Eye (tissue), 1 donor: ENCODE data around the gene SFT2D3.

Source experiments
- DNase-seq: peaks from one replicate; pipeline ENCODE4 v3.0.0-alpha.2; 2015

The SFT2D3 gene

DNA sequence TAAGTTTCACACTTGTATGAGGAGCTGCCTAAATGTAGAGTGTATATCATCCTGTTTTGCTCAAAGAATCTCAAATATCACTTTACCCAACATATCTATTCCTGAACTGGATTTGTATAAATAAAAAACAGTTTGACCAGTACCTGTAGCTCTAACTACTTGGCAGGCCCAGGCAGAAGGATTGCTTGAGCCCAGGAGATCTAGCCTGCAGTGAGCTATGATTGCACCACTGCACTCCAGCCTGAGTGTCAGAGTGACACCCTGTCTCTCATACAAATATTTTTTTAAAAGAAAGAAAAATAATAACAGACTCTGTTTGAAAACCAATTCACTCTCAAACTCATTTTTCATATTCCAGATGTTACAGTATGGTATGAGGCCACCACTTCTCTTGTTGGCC, 18.2 kb upstream of the SFT2D3 start:
- no peak for DNase-seq

DNA sequence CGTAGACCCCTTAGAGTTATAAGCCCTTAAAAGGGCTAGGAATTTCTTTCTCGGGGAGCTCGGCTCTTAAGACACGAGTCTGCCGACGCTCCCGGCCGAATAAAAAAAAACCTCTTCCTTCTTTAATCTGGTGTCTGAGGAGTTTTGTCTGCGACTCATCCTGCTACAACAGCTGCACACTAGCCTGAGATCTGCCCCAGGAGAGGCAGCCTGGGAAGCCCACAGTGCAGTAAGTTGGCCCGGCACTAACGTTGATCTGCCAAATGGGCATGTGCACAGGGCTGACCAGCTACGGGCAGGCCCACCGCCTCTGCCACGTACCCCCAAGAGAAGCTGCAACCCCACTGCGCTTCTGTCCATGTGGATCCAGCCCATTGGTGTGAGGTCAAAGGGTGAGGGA, 17.5 kb upstream of the SFT2D3 start:
- no peak for DNase-seq

DNA sequence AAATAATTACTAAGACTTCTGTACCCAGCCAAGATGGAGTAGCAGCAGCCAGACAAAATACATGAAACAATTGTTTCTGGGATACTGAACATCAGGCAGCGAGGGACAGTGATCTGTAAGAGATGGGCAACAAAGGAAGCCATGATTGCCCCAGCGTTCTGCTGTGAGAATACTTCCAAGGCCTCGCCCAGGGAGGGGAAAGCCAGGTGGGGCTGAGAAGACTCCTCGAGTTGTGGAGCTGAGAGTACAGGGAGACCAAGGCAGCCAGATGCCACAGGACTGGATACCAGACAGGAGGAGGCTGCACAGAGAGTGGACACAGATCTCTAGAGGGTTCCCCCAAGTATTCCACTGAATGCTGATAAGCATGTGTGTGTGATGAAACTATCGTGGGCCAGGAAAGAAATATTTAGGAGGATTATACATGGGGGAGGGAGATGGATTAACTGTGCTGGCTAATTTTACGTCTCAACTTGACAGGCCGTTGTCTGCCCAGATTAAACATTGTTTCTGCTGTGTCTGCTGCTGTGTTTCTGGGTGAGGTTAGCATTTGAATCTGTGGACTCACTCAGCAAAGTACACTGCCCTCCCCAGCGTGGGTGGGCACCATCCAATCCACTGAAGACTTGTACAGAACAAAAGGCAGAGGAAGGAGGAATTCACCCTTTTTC, 15.8 kb upstream of the SFT2D3 start:
- no peak for DNase-seq

DNA sequence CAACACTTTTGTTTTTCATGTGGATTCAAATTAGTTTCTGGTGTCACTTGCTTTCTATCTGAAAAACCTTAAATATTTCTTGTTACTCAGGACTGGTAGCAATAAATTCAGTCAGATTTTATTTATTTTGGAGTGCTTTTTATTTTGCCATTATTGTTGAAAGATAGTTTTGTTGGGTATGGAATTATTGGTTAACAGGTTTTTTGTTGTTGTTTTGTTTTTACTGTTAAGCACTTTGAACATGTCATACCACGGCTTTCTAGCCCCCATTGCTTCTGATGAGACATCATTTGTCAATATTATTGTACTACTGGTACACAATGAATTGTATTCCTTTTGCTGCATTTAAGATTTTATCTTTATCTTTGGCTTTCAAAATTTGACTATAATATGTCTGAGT, 12.9 kb upstream of the SFT2D3 start:
- DNase-seq: no peak

DNA sequence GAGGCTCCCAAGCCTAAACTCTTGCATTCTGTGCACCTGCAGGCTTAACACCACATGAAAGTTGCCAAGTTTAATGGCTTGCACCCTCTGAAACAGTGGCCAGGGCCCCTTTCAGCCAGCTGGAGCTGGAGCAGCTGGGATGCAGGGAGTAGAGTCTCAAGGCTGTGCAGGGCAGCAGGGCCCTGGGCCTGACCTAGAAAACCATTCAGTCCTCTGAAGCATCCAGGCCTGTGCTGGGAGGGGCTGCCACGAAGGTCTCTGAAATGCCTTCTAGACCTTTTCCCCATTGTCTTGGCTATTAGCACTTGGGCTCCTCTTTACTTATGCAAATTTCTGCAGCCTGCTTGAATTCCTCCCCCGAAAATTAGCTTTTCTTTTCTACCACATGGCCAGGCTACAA, 10.6 kb upstream of the SFT2D3 start:
- no peak for DNase-seq

DNA sequence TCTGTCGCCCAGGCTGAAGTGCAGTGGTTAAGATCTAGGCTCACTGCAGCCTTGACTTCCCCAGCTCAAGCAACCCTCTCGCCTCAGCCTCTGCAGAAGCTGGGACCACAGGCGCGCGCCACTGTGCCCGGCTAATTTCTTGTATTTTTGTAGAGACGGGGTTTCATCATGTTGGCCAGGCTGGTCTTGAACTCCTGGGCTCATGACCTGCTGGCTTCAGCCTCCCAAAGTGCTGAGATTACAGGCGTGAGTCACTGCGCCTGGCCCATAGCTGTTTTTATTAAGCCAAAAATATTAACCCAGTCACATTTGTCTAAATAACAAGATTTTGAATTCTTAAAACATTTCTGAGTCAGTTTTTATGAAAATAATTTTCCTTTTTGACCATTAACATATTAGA, 6.3 kb upstream of the SFT2D3 start:
- DNase-seq: no peak

DNA sequence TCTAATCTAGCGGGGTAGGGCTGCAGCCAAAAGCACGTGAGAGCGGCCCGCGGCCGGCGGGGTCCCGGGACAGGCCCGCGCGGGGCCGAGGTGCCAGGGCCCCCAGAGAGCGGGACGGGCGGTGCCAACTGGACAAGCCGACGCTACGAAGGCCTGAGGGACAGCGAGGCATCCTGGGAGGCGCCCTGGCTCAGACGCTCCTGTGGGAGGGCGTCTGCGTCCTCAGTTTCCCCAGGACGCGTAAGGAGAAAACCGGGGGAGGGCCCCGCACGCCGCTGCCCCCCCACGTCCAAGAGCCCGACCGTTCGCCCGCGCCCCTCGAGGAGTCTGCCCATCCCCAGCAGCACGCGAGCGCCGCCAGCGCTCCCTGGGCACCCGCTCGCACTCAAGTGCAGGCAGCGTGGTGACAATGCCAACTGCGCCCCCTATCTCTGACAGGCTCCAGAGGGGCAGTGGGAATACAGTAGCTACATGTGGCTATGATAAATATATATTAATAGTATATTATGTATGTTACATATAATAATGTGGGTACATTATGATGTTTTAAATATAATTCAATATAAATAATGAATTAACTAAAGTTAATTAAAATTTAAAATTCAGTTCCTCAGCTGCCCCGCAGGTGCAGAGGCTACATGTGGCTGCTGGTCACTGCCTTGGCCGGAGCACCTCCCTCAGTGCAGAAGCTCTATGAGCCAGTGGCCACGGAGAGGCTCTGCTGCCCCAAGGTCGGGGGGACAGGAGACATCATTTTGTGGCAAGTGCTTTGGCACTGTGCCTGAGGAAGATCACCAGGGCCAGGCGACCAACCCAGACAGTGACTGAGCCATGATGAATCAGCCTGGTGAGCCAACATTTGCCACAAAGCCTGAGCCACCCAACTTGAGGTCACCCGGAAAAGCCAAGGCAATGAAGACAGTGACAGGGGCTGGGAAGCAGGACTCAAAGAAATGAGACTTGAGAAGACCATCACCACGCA, 5.5 kb upstream of the SFT2D3 start:
- peak; percentile 71 for DNase-seq

DNA sequence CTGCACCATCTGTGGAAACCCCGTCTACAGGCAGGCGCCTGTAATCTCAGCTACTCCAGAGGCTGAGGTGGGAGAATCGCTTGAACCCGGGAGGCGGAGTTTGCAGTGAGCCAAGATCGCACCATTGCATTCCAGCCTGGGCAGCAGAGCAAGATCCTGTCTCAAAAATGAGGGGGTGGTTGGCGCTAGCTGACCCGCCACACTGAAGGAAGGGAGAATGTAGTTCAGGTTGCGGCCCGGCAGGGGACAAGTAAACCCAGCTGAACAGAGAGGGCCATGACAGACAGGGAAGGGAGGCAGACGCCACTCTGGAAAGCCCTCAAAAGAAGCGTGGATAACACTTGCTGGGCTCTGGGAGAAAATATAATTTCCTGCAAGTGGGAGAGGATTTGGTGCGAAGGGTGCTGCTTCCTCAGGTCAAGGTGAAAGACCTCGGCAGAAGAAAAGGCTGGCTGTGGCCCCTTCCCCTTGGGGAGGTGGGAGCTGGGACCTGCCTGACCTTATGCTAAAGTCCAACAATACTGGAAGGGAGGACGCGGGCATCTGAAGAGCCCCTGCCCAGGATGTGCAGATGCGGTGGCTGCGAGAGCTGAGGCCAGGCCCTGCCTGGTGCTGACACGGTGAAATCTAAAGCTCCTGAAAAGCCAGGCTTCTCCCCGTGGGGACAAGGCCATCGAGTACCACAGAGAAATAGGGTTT, 3.7 kb upstream of the SFT2D3 start:
- no peak for DNase-seq

DNA sequence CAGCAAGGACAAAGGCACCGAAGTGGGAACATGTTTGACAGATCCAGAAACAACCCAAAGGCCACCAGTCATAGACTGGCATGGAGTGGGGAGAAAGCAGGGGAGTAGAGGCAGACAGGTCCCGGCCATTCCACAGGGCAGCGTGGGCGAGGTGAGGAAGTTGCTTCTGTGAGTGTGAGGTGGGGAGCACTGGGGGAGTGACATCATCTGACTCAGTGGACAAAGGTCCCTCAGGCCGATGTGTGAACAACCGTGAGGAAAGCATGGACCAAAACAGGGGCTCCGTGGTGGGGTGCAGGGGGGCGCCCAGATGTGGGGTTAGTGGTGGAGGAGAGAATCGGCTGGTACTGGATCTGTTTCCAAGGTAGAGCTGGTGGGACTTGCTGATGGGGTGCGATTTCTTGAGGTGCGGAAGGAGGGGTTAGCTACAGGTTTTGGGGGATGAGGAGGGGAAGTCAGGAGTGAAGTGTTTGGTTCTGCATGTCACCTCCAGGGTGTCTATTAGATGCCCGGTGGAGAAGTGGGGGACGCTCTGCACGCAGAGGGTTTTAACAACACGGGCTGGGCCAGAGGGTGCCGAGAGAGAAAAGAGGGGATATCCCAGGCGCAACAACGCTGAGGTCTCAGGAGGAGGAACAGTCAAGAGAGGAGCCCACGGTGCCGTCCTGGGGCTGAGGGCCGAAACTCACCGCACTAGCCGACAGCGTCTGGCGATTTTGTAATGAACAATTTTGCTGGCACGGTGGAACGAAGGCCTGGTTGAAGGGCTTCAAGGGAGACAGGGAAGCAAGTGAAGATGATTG, 2.5 kb upstream of the SFT2D3 start:
- DNase-seq: no peak

DNA sequence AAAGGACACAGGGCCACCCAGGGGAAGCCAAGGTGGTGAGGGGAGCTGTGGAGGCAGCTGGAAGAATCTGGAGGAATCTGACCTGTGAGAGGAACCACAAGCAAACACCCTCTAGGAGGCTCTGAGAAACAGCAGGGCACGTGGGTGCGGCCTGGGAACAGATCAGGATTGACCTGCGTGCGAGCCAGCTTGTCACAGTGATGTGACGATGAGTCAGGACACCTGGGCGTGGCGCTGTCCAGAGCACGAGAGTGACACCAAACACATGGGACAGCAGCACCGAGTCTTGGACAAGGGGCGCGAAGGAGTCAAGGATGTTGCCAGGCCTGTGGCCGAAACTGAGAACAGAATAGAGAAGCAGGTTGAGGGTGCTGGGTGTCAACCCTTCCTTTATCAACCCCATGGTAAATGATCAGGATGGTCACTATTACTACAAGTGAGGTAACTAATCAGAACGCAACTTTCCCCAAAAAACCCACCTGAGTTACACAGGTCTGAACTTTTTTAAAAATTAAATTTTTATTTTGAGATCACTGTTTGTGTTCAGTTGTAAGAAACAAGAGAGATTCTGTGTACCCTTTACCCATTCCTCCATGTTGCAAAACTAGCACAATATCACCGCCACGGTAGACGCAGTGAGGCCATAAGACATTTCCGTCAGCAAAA, 637 bp upstream of the SFT2D3 start:
- peak; percentile 42 for DNase-seq

DNA sequence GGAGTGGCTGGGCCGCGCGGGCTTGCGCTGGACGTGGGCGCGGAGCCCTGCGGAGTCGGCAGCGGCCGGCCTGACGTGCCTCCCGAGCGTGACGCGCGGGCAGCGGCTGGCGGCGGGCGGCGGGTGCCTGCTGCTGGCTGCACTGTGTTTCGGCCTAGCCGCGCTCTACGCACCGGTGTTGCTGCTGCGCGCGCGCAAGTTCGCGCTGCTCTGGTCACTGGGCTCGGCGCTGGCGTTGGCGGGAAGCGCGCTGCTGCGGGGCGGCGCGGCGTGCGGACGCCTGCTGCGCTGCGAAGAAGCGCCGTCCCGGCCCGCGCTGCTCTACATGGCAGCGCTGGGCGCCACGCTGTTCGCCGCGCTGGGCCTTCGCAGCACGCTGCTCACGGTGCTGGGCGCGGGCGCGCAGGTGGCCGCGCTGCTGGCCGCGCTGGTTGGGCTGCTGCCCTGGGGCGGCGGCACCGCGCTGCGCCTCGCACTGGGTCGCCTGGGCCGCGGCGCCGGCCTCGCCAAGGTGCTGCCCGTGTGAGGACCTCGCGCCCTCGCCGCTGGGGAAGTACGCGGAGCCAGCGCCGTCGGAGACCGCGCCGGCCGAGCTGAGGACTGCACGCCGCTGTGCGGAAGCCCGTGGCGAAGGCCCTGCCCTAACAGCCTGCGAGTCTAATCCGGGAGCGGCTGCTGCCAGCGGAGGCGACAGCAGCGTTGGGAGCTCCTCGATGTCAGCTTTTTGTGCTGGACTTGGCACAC, 526 bp downstream of the SFT2D3 start:
- DNase-seq: peak; percentile 90

DNA sequence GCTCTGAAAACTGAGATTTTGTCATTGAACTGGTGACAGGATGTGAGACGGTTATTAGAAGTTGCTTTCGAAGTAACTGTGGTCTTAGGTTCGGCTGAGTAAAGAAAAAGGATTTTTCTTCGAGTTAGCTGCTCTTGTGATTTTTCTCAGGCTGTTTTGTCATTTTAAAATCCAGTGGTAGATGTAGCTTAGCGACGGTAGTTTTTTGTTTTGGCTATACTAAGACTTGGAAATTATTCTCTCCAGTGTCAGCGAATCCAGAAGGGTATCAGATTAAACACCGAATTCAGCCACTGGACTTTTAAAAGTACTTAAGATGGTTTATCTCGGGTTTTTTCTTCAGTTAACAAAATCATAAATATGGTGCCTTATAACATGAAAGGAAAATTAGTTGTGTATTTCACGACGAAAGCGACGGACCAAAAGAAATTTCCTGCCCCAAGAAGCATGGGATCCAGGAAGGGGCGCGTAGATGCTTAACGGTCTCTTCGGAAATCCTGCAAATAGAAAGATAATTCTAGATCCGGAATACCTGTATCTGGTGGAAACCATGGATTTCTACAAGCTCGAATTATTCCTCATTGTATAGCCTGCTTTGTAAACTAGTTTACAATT, 1.2 kb downstream of the SFT2D3 start:
- no peak for DNase-seq

DNA sequence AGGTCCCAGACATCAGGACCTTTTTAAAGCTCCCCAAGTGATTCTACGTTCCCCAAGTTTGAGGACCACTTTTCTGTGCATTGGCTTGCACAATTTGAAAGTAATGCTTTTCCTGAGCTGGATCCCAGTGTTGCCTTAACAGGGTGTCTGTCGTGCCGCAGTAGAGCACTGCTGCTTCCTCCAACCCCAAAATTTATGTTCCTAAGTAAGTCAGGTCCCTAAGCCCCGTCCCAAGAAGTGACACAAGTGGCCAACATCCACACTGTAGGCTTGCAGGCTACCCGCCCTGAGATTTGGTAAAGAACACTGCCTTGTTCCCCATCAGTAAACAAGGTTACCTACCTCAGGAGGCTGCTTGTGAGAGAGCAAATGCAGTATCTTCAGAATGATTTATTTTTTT, 2.0 kb downstream of the SFT2D3 start:
- no peak for DNase-seq

DNA sequence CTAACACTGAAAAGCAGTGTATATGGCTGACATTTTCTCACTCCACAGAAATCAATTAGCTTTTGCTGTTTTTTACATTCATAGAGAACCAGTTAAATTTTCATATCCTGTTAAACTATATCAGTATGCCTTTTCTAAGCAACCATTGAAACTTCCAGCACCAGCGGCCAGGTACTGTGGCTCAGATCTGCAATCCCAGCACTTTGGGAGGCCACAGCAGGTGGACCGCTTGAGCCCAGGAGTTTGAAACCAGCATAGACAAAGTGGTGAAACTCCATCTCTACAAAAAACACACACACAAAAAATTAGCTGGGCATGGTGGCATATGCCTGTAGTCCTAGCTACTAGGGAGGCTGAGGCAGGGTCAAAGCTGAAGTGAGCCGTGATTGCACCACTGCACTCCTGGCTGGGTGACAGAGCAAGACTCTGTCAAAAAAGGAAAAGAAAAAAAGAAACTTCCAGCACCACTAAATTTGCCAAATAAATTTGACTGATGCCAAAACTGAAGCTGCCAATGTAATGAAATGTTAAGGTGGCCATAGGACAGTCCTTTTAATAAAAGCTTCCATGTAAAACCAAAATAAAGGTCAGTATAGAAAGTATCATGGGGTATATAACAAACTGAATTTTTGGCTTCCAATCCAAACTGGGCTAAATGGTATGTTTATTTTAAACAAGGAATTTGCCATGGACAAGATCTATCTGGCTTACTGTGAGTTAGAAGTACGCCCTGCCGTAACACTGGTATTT, 3.5 kb downstream of the SFT2D3 start:
- no peak for DNase-seq

DNA sequence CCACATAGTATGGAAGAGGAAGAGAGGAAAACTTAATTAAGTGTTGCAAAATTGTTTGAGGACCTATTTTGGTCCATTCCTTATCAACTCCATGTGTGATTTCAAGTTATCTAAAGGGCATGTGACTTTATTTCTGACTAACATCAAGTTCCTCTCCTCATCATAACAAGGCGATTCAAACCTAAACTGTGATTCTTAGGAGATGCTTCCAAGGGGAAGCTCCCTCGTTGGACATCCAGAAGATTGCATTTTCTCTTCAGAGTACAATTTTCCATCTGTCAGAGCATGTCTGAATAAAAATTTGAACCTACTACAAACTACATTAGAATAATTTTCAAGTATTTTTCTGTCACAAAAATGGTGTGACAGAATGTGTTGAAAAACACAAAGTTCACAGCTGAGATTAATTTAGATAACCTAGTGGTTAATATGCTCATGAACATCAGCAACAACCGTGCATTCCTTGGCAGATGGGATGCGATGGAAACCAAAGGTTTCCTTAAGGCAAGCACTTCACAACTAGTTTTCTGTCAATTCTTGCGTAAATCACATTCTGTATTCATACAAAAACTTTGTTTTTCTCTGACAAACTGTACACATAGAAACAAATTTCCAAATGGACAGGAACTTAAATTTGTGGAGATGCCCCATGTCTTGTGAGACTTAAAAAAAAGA, 4.2 kb downstream of the SFT2D3 start:
- DNase-seq: no peak

DNA sequence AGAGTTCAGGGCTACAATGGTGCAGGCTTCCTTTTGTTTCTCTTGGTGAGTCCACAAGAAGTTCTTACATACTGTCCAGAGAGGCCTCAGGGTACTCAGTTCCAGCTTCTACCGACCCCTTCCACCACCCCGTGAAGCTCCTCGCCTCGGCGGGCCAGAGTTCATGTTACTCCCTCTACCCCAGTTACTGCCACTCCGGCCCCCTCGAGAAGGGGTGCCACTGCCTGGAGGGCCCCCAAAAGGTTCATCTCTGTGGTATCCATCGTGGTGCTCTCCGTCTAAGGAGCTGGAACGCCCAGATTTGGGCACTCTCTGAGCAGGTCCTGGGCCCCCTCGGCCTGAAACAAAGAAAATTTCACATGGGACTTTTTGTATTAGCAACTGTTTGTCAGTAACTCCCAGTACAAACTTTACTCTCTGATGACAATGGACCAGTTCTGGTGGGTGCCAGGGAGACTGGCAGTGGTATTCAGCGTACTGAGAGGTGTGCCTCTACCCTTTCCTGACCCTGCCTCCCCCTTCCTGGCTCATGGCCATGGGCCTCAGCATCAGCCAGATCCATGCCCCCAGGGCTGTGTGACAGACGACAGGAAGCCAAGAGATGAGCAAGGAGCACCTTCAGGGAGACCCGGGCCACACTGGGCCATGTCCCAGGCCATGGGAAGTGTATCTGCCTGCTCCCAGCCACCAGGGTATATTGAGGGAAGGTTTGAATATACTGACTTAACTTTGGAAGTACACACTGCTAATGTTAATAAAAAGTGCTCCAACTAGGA, 5.1 kb downstream of the SFT2D3 start:
- DNase-seq: no peak

DNA sequence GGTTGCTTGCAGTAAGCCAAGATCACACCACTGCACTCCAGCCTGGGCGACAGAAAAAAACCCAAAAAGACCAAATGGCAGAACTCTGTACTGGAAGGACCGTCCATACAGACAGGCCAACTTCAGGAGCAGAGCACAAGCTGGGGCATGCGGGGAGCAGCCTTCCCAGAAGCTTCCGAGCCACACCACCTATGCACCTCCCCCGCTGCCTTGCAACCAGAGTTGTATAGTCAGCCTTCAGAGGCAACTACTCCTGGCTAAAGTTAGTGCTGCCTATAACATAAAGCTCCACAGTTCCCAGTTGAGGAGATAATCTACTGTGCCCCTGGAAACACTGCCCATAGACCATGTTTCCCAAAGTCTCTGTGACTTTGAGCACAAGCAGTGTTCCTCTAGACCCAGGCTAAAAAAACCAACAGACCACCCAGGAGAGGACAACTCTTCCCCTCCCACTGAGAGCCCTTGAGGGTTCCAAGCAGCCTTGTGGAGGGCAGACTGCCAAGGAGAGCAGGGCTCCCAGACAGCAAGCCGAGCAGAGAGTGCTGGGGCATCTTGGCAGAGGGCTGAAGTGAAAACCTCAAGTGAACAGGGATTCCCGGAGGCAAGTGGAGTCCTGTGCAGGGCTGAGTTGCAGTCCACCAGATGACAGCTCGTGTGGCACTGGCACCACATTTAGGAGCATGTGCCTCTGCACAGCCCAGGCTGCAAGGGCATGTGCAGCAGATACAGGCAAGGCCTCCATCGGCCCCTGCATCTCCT, 6.8 kb downstream of the SFT2D3 start:
- no peak for DNase-seq

DNA sequence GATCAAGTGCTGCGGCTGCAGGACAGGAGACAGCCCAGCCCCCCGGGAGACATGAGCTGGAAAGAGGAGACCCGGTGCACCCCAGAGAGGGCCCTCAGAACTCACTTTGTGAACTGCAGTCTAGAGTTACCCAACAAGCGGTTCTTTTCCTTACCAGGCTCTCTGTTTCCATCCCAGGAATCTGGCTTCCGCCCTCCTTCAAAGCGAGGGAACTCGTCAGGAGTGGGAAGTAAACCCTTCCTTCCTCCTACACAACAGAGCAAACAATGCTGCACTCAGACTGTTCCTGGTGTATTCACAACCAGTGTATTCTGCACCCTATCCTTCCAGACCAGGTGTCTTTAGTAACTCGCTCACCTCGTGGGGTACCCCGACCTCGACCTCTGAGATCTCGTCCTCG, 8.0 kb downstream of the SFT2D3 start:
- DNase-seq: no peak
